Ovary (tissue), 9 donors: ENCODE data around the gene HAND2. TPM values are rescaled to one million over a fixed set of nuclear protein-coding genes. Genes with fewer than 3 reads are reported as not detected.

ENCODE experiments used
- DNase-seq, 5 donors: peaks; one replicate each; pipeline ENCODE4 v3.0.0-alpha.2; 2019 to 2020
- H3K27ac ChIP-seq, 2 donors: fragments of 200-600 bp; one replicate each; pipeline versions ENCODE4 v1.5.1 to v1.8.0; 2019 to 2022
- H3K27me3 ChIP-seq: fragments of 200-600 bp; one replicate; pipeline ENCODE4 v1.8.0; 2022
- H3K36me3 ChIP-seq: fragments of 200-600 bp; sonication (generic); one replicate; pipeline ENCODE4 v1.5.1; 2019
- H3K4me1 ChIP-seq: one replicate; pipeline ENCODE4 v1.8.1; 2013; ENCODE audit warnings: mild to moderate bottlenecking, moderate library complexity; ENCODE audit not compliant: insufficient read depth
- H3K4me3 ChIP-seq: fragments of 200-600 bp; sonication (generic); one replicate; pipeline ENCODE4 v1.5.1; 2017
- H3K9me3 ChIP-seq, 2 donors: fragments of 200-600 bp in 1 of 2; sonication (generic) in 1 of 2; one replicate each; pipeline versions ENCODE4 v1.5.1 to v1.8.1; 2013 to 2019; ENCODE audit warnings: mild to moderate bottlenecking in 1 of 2, moderate library complexity in 1 of 2
- CTCF ChIP-seq, 3 donors: fragments of 450-650 bp in 2 of 3; fragments of 200-600 bp in 1 of 3; IDR thresholded peaks; one replicate each; pipeline versions ENCODE4 v1.5.1 to v1.8.0; 2016 to 2022; ENCODE audit warnings: antibody characterized with exemption in 3 of 3, mild to moderate bottlenecking in 1 of 3
- EP300 ChIP-seq: sonication (generic); formaldehyde crosslinking; IDR thresholded peaks from one replicate; pipeline ENCODE4 v1.6.1; 2017; ENCODE audit warnings: antibody characterized with exemption
- POLR2A ChIP-seq: fragments of 450-650 bp; IDR thresholded peaks from one replicate; pipeline ENCODE4 v1.6.1; 2017; ENCODE audit warnings: antibody characterized with exemption, mild to moderate bottlenecking, moderate library complexity
- WGBS, 3 donors: extraction: QIAGEN DNeasy Blood & Tissue Kit in 1 of 3; methylation state at CpG; one replicate each; pipeline versions ENCODE4 v1.1.5 to v1.1.7; 2013 to 2017; 5-methylcytosine and 5-hydroxymethylcytosine counted together
- intact Hi-C, 4 donors: fragments of 100-400 bp; cut with DNase I; formaldehyde crosslinking; loops; one replicate each; pipeline versions ENCODE4 v1.11.0 to v1.15.1; 2022 to 2023
- polyA plus RNA-seq, 2 donors: library from polyadenylated mRNA; stranded (reverse); fragments of 200-250 nt in 1 of 2; fragments of 350-450 nt in 1 of 2; fragmentation: Illumina TruSeq in 1 of 2; extraction: RNeasy Lipid Tissue Mini Kit (QIAGEN cat#74804) in 1 of 2; gene quantifications; one replicate each; pipeline ENCODE4 v1.2.3, GENCODE V29; 2013 to 2014
- total RNA-seq, 7 donors: library from RNA; depleted of rRNA in 2 of 7; stranded (reverse); fragments of >200 nt in 2 of 7; fragmentation: NEBNext Ultra II Directional in 3 of 7; extraction: Animal tissue kit (Norgen Biotek cat#: 25700) in 3 of 7; gene quantifications; one replicate each; pipeline versions ENCODE4 v1.1.0 to v1.2.4, GENCODE V29; 2016 to 2023
- donor health status: DM: no; HTN: no; CAD: no; lungs with moderate emphysema.
- donor health status: DM: no; HTN: no; CAD: no.
- donor health status: Bipolar disorder and iron deficiency.
- donor health status: DM: yes; HTN: yes; CAD: no.
- donor health status: DM: no; HTN: no; CAD: no.
- donor health status: DM: yes; HTN: yes; CAD: no.

Gene HAND2
- total and polyA plus RNA-seq, 9 donors: 12.9 to 99.9 (median 39.6) TPM

- DNase-seq: peak in 3 of 5 donors; percentile 28 to 48 (median 44)
- no peaks in the 10 kb centered on the region for H3K4me1 ChIP-seq
- WGBS, 3 donors: 39 to 47% (median 42%) methylated on average over 13 of the region's 13 CpGs
These were observed 17.9 kb upstream of the HAND2 start for GRCh38 chr4:173547889-173548288.

GRCh38 chr4:173546776-173547175 lies 16.7 kb upstream of the HAND2 start:
- Histone ChIP-seq H3K27ac (no peak overlapping the region), H3K4me3 (no peak overlapping the region), H3K9me3 (no peaks in the 10 kb centered on the region), H3K36me3 (no peaks in the 10 kb centered on the region), H3K27me3 (no peaks in the 10 kb centered on the region), H3K4me1 (no peaks in the 10 kb centered on the region)
- intact Hi-C loops: no loop called here
- DNase-seq: no peak
- 94 to 100% (median 96%) methylated on average over 2 of the region's 2 CpGs for WGBS, 3 donors
- TF ChIP-seq POLR2A (no peak), EP300 (no peak), CTCF (IDR thresholded peaks at IDR 0.05) (no peak)

More at GRCh38 chr4:173547889-173548288, 17.9 kb upstream of the HAND2 start:
- no peaks in the 10 kb centered on the region for H3K27me3 ChIP-seq
- intact Hi-C loops: no loop called here
- no peaks in the 10 kb centered on the region for H3K9me3 ChIP-seq
- no peak overlapping the region for H3K4me3 ChIP-seq
- no peaks in the 10 kb centered on the region for H3K36me3 ChIP-seq
- H3K27ac ChIP-seq: no peak overlapping the region
- TF ChIP-seq POLR2A (no peak), CTCF (IDR thresholded peaks at IDR 0.05) (no peak), EP300 (no peak)

- no peaks in the 10 kb centered on the region for H3K9me3 ChIP-seq
- no peaks in the 10 kb centered on the region for H3K27me3 ChIP-seq
- H3K36me3 ChIP-seq: no peaks in the 10 kb centered on the region
- intact Hi-C loops: no loop called here
- no peak for DNase-seq
- no peaks in the 10 kb centered on the region for H3K4me1 ChIP-seq
- TF ChIP-seq CTCF (IDR thresholded peaks at IDR 0.05) (no peak), EP300 (no peak), POLR2A (no peak)
- H3K27ac ChIP-seq: no peak overlapping the region
- H3K4me3 ChIP-seq: no peak overlapping the region
- WGBS, 3 donors: 71 to 83% (median 77%) methylated on average over 2 of the region's 2 CpGs
These were observed 15.4 kb upstream of the HAND2 start for GRCh38 chr4:173545440-173545839.

GRCh38 chr4:173543266-173543665 lies 13.2 kb upstream of the HAND2 start:
- Histone ChIP-seq H3K27ac (no peak overlapping the region), H3K9me3 (no peaks in the 10 kb centered on the region), H3K36me3 (no peaks in the 10 kb centered on the region), H3K4me3 (no peak overlapping the region), H3K4me1 (peaks cover 1% of the 10 kb centered on the region), H3K27me3 (no peaks in the 10 kb centered on the region)
- TF ChIP-seq POLR2A: no peak
- no peak for TF ChIP-seq EP300
- no peak for TF ChIP-seq CTCF (IDR thresholded peaks at IDR 0.05)
- intact Hi-C loops: no loop called here
- 81 to 86% (median 83%) methylated on average over 3 of the region's 3 CpGs for WGBS, 3 donors
- no peak for DNase-seq

- no peak for DNase-seq
- H3K36me3 ChIP-seq: no peaks in the 10 kb centered on the region
- no peaks in the 10 kb centered on the region for H3K9me3 ChIP-seq
- H3K4me3 ChIP-seq: no peak overlapping the region
- no peaks in the 10 kb centered on the region for H3K27me3 ChIP-seq
- no peak for TF ChIP-seq POLR2A
- no peak for TF ChIP-seq EP300
- no peak for TF ChIP-seq CTCF (IDR thresholded peaks at IDR 0.05)
- intact Hi-C loops: no loop called here
- peaks cover 2% of the 10 kb centered on the region for H3K4me1 ChIP-seq
- H3K27ac ChIP-seq: no peak overlapping the region
- 94 to 95% (median 94%) methylated on average over 3 of the region's 3 CpGs for WGBS, 3 donors
These were observed 10.0 kb upstream of the HAND2 start for GRCh38 chr4:173539986-173540385.
